GM10266 (cell line): ENCODE measurements around the gene C16orf78.

Source experiments
- DNase-seq: peaks from one replicate; pipeline ENCODE4 v3.0.0; 2012; ENCODE audit errors: extremely low spot score
- TF ChIP-seq, protein P1 (sequence below): IDR thresholded peaks from 2 replicates; pipeline ENCODE4 v1.5.1; 2012; ENCODE audit warnings: mild to moderate bottlenecking, low read depth; ENCODE audit not compliant: control insufficient read depth, insufficient read depth; ENCODE audit errors: missing control alignments

C16orf78 gene

DNA sequence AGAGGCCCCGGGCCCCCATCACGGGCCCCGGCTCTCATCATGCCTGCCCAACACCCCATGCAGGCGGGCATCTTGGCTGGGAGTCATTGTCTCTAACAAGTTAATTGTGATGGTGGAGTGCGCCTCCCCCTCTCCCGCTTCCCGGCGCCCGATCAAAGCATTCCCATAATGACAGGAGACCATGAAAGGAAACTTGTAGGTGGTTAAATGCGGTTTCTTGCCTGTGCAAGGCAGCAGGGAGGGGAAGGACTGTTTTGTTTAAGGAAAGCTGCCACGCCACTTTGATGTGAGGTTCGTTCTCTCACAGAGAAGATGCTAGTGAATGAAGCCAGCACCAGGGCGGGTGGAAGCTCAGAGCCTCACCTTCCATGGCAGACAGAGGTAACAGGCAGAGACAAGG lies 45.4 kb downstream of the C16orf78 start:
- TF ChIP-seq, protein P1, sequence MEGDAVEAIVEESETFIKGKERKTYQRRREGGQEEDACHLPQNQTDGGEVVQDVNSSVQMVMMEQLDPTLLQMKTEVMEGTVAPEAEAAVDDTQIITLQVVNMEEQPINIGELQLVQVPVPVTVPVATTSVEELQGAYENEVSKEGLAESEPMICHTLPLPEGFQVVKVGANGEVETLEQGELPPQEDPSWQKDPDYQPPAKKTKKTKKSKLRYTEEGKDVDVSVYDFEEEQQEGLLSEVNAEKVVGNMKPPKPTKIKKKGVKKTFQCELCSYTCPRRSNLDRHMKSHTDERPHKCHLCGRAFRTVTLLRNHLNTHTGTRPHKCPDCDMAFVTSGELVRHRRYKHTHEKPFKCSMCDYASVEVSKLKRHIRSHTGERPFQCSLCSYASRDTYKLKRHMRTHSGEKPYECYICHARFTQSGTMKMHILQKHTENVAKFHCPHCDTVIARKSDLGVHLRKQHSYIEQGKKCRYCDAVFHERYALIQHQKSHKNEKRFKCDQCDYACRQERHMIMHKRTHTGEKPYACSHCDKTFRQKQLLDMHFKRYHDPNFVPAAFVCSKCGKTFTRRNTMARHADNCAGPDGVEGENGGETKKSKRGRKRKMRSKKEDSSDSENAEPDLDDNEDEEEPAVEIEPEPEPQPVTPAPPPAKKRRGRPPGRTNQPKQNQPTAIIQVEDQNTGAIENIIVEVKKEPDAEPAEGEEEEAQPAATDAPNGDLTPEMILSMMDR, result no peak
- DNase-seq, result no peak

GRCh38 chr16:49419862-49420261 lies 46.3 kb downstream of the C16orf78 start:
- TF ChIP-seq, protein P1, result no peak
- DNase-seq, result no peak

DNA sequence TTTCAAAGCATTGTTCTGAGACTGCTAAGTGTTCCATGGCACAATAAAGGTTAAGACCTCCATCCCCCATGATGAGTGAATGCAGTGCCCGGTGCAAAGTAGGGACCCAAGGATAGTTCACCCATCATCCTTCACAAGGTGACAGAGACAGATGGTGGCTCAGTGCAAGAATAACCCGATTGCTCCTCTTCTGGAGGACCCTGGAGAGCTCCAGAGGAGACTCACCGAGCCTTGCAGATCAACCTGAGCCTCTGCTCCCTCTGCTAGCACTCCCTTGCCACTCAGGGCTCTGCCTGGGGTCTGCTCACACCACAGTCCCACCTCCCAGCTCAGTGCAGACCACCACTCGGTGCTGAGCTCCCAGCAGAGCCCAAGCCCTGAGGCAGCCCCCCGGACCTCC lies 49.3 kb downstream of the C16orf78 start:
- DNase-seq, result no peak
- TF ChIP-seq, protein P1, result no peak

DNA sequence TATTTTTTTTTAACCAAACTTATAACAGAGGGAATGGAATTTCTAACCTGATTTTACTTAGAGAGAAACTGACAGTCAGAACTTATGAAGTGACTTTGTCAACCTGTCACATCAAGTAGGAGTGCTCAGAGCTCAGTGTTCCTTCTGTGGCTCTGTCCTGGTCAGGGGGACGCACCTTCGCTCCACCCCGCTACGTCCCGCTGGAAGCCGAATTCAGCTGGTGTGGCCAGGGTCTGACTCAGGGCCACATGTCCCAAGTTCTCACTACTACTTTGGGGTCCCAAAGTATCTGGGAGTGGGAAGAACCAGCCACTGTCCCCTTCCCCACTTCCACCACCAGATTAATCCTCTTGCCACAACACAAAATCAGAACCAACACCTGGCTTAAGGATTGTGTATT lies 51.4 kb downstream of the C16orf78 start:
- TF ChIP-seq, protein P1, result no peak
- no peak for DNase-seq

DNA sequence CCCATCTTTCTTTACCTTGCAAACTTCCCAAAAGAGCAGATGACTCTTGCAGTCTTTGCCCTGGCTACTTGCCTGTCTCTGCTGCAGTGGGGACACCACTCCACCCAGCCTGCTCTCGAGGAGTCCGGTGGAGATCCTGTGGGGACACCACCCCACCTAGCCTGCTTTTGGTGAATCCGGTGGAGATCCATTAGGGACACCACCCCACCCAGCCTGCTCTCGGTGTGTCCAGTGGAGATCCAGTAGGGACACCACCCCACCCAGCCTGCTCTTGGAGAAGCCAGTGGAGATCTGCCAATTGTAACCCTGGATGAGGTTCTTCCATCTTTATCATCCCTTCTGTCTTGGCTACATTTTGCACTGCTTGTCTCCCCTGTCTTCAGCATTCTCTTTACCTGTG lies 54.2 kb downstream of the C16orf78 start:
- DNase-seq, result no peak
- TF ChIP-seq, protein P1, result no peak

GRCh38 chr16:49428808-49429207 lies 55.2 kb downstream of the C16orf78 start:
- TF ChIP-seq, protein P1, result no peak
- no peak for DNase-seq

DNA sequence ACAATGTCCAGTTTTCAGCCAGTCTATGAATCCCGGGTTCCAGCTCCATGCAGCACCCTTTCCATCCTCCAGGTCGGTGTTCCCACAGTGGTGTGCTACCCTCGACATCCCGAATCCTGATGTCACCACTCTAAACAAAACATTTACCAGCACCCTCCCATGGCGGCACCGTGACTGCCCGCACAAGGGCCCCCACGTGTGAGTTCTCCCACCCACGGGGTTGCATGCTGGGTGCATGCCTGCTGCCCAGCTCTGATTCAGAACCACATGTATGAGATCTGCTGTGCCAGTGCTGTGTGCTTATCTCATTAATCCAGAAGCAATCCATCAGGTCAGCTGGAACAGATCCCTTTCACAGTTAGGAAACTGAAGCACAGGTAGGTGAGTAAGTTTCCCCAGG lies 57.4 kb downstream of the C16orf78 start:
- TF ChIP-seq, protein P1, result no peak
- DNase-seq, result no peak
